Left lobe of liver (tissue), 2 donors: Measurements from ENCODE around the gene LHFPL6. TPM values are rescaled to one million over a fixed set of nuclear protein-coding genes. Genes with fewer than 3 reads are reported as not detected.

Experiments
- ATAC-seq: fragments of 200-7000 bp; cut with Tn5 transposase; one replicate; pipeline ENCODE4 v1.9.1; 2020; ENCODE audit warnings: mild to moderate bottlenecking, moderate library complexity
- DNase-seq: peaks from one replicate; pipeline ENCODE4 v3.0.0-alpha.2; 2020; ENCODE audit warnings: low spot score
- total RNA-seq: library from RNA; stranded (reverse); gene quantifications from one replicate; pipeline ENCODE4 v1.2.1, GENCODE V29; 2021
- donor health status: DM: no; HTN: no; CAD: no; lungs with moderate emphysema.
- donor health status: DM: no; HTN: yes; CAD: no.

Gene LHFPL6
- total RNA-seq, 1 donor from 2014 or later = 2.8 TPM

GRCh38 chr13:39522329-39522728 is 80.7 kb downstream of the LHFPL6 start:
- no peak for DNase-seq
- no peak for ATAC-seq

GRCh38 chr13:39521701-39522100 is 81.3 kb downstream of the LHFPL6 start:
- DNase-seq (no peak), ATAC-seq (no peak)

GRCh38 chr13:39516096-39516495 is 86.9 kb downstream of the LHFPL6 start:
- ATAC-seq (no peak), DNase-seq (no peak)

- DNase-seq = no peak
- no peak for ATAC-seq
Measured at GRCh38 chr13:39515224-39515714, 87.7 kb downstream of the LHFPL6 start.

GRCh38 chr13:39512687-39513086 is 90.3 kb downstream of the LHFPL6 start:
- ATAC-seq = no peak

GRCh38 chr13:39510316-39510695 is 92.7 kb downstream of the LHFPL6 start:
- DNase-seq = no peak
- no peak for ATAC-seq

More at GRCh38 chr13:39512687-39513086, 90.3 kb downstream of the LHFPL6 start:
- no peak for DNase-seq

- DNase-seq (no peak), ATAC-seq (no peak)
Measured at GRCh38 chr13:39509616-39510315, 93.2 kb downstream of the LHFPL6 start.

- no peak for DNase-seq
- no peak for ATAC-seq
Measured at GRCh38 chr13:39506559-39507390, 96.2 kb downstream of the LHFPL6 start.

GRCh38 chr13:39505151-39505550 is 97.8 kb downstream of the LHFPL6 start:
- ATAC-seq (no peak), DNase-seq (no peak)

- DNase-seq (no peak), ATAC-seq (no peak)
Measured at GRCh38 chr13:39503048-39503447, 99.9 kb downstream of the LHFPL6 start.

- DNase-seq (no peak), ATAC-seq (no peak)
Measured at GRCh38 chr13:39501702-39502324, 101.2 kb downstream of the LHFPL6 start.

GRCh38 chr13:39499604-39500003 is 103.4 kb downstream of the LHFPL6 start:
- DNase-seq (no peak), ATAC-seq (no peak)

- ATAC-seq = peak; percentile 21
Measured at GRCh38 chr13:39498471-39499114, 104.4 kb downstream of the LHFPL6 start.

GRCh38 chr13:39496506-39496905 is 106.5 kb downstream of the LHFPL6 start:
- ATAC-seq (no peak), DNase-seq (no peak)

More at GRCh38 chr13:39498471-39499114, 104.4 kb downstream of the LHFPL6 start:
- no peak for DNase-seq

- DNase-seq = no peak
- ATAC-seq = no peak
Measured at GRCh38 chr13:39494633-39495032, 108.4 kb downstream of the LHFPL6 start.

GRCh38 chr13:39494006-39494405 is 109.0 kb downstream of the LHFPL6 start:
- DNase-seq = no peak
- ATAC-seq = no peak

- no peak for ATAC-seq
Measured at GRCh38 chr13:39490136-39490535, 112.9 kb downstream of the LHFPL6 start.

GRCh38 chr13:39486758-39487157 is 116.2 kb downstream of the LHFPL6 start:
- ATAC-seq (no peak), DNase-seq (no peak)

More at GRCh38 chr13:39490136-39490535, 112.9 kb downstream of the LHFPL6 start:
- no peak for DNase-seq

- no peak for DNase-seq
- no peak for ATAC-seq
Measured at GRCh38 chr13:39485314-39485700, 117.7 kb downstream of the LHFPL6 start.

GRCh38 chr13:39484506-39485313 is 118.3 kb downstream of the LHFPL6 start:
- no peak for ATAC-seq

More at GRCh38 chr13:39484506-39485313, 118.3 kb downstream of the LHFPL6 start:
- DNase-seq = no peak
